Muscle layer of duodenum (tissue), 2 donors: ENCODE data around the gene ARHGAP28.
"Not testable (repeated sequence)": the region's sequence is repeated elsewhere in the genome, so short reads cannot be mapped to it uniquely, and the experiment has no call there.

ENCODE experiments used
- H3K27ac ChIP-seq: one replicate; pipeline ENCODE4 v1.7.0; 2013; ENCODE audit warnings: mild to moderate bottlenecking, low read length
- H3K27me3 ChIP-seq: one replicate; pipeline ENCODE4 v1.7.0; 2013; ENCODE audit warnings: low read depth, mild to moderate bottlenecking, control low read depth, low read length
- H3K36me3 ChIP-seq, 2 donors: one replicate each; pipeline ENCODE4 v1.7.0; 2013; ENCODE audit warnings: low read length in 2 of 2, control low read depth in 1 of 2, mild to moderate bottlenecking in 1 of 2; ENCODE audit not compliant: insufficient read depth in 2 of 2, control insufficient read depth in 1 of 2
- H3K4me1 ChIP-seq, 2 donors: one replicate each; pipeline ENCODE4 v1.7.0; 2013; ENCODE audit warnings: low read length in 2 of 2, mild to moderate bottlenecking in 2 of 2, control low read depth in 1 of 2, moderate library complexity in 1 of 2; ENCODE audit not compliant: insufficient read depth in 2 of 2, control insufficient read depth in 1 of 2
- H3K4me3 ChIP-seq, 2 donors: one replicate each; pipeline ENCODE4 v1.7.0; 2013; ENCODE audit warnings: low read length in 2 of 2, low read depth in 1 of 2, mild to moderate bottlenecking in 1 of 2
- H3K9me3 ChIP-seq, 2 donors: one replicate each; pipeline ENCODE4 v1.7.0; 2013; ENCODE audit warnings: low read length in 2 of 2, control low read depth in 1 of 2, mild to moderate bottlenecking in 1 of 2; ENCODE audit not compliant: control insufficient read depth in 1 of 2
- donor health status: healthy.

Gene ARHGAP28

GRCh38 chr18:6901286-6901926 is 171.9 kb downstream of the ARHGAP28 start:
- Histone ChIP-seq H3K27ac (no peak overlapping the region), H3K27me3 (no peaks in the 10 kb centered on the region), H3K9me3 (peaks cover 0 to 6% of the 10 kb centered on the region in 2 donors), H3K4me1 (no peaks in the 10 kb centered on the region), H3K36me3 (peaks cover 4 to 5% of the 10 kb centered on the region in 2 donors), H3K4me3 (no peak overlapping the region)

- Histone ChIP-seq H3K27ac (no peak overlapping the region), H3K4me1 (no peaks in the 10 kb centered on the region), H3K27me3 (no peaks in the 10 kb centered on the region), H3K9me3 (no peaks in the 10 kb centered on the region), H3K36me3 (no peaks in the 10 kb centered on the region), H3K4me3 (no peak overlapping the region)
Observed at GRCh38 chr18:6917072-6917471, 187.6 kb downstream of the ARHGAP28 start.

- Histone ChIP-seq H3K4me1 (no peaks in the 10 kb centered on the region), H3K9me3 (no peaks in the 10 kb centered on the region), H3K4me3 (no peak overlapping the region), H3K27me3 (no peaks in the 10 kb centered on the region), H3K36me3 (no peaks in the 10 kb centered on the region), H3K27ac (no peak overlapping the region)
Observed at GRCh38 chr18:6920099-6920955, 190.8 kb downstream of the ARHGAP28 start.

- Histone ChIP-seq H3K27me3 (no peaks in the 10 kb centered on the region), H3K4me1 (no peaks in the 10 kb centered on the region), H3K27ac (no peak overlapping the region), H3K36me3 (no peaks in the 10 kb centered on the region), H3K4me3 (no peak overlapping the region), H3K9me3 (no peaks in the 10 kb centered on the region)
Observed at GRCh38 chr18:6921571-6921970, 192.1 kb downstream of the ARHGAP28 start.

- Histone ChIP-seq H3K27me3 (no peaks in the 10 kb centered on the region), H3K36me3 (no peaks in the 10 kb centered on the region), H3K4me3 (no peak overlapping the region), H3K4me1 (no peaks in the 10 kb centered on the region), H3K9me3 (no peaks in the 10 kb centered on the region), H3K27ac (no peak overlapping the region)
Observed at GRCh38 chr18:6923220-6923619, 193.7 kb downstream of the ARHGAP28 start.

- no peaks in the 10 kb centered on the region for H3K4me1 ChIP-seq
- no peaks in the 10 kb centered on the region for H3K27me3 ChIP-seq
- no peaks in the 10 kb centered on the region for H3K9me3 ChIP-seq
- no peak overlapping the region for H3K4me3 ChIP-seq
- no peaks in the 10 kb centered on the region for H3K36me3 ChIP-seq
- no peak overlapping the region for H3K27ac ChIP-seq
Observed at GRCh38 chr18:6927153-6927552, 197.6 kb downstream of the ARHGAP28 start.

- Histone ChIP-seq H3K27me3 (no peaks in the 10 kb centered on the region), H3K27ac (no peak overlapping the region), H3K4me3 (no peak overlapping the region), H3K4me1 (no peaks in the 10 kb centered on the region), H3K9me3 (no peaks in the 10 kb centered on the region), H3K36me3 (no peaks in the 10 kb centered on the region)
Observed at GRCh38 chr18:6928359-6928758, 198.8 kb downstream of the ARHGAP28 start.

GRCh38 chr18:6929370-6930102 is 200.0 kb downstream of the ARHGAP28 start:
- Histone ChIP-seq H3K27me3 (no peaks in the 10 kb centered on the region), H3K9me3 (no peaks in the 10 kb centered on the region), H3K36me3 (no peaks in the 10 kb centered on the region), H3K27ac (no peak overlapping the region), H3K4me1 (no peaks in the 10 kb centered on the region), H3K4me3 (no peak overlapping the region)

GRCh38 chr18:6934859-6935258 is 205.3 kb downstream of the ARHGAP28 start:
- H3K4me1 ChIP-seq: no peaks in the 10 kb centered on the region
- no peak overlapping the region for H3K27ac ChIP-seq
- peaks cover 0 to 2% of the 10 kb centered on the region in 2 donors for H3K9me3 ChIP-seq
- H3K36me3 ChIP-seq: no peaks in the 10 kb centered on the region
- H3K27me3 ChIP-seq: no peaks in the 10 kb centered on the region
- no peak overlapping the region for H3K4me3 ChIP-seq

GRCh38 chr18:6938003-6938402 is 208.5 kb downstream of the ARHGAP28 start:
- H3K4me1 ChIP-seq: no peaks in the 10 kb centered on the region
- no peaks in the 10 kb centered on the region for H3K36me3 ChIP-seq
- no peaks in the 10 kb centered on the region for H3K27me3 ChIP-seq
- H3K9me3 ChIP-seq: peaks cover 0 to 2% of the 10 kb centered on the region in 2 donors
- H3K4me3 ChIP-seq: no peak overlapping the region
- no peak overlapping the region for H3K27ac ChIP-seq

GRCh38 chr18:6938403-6938802 is 208.9 kb downstream of the ARHGAP28 start:
- not testable (repeated sequence) for H3K9me3 ChIP-seq, H3K27me3 ChIP-seq, H3K36me3 ChIP-seq, H3K4me1 ChIP-seq, H3K4me3 ChIP-seq, H3K27ac ChIP-seq
